A549 (cell line): Measurements from ENCODE around the gene LRP1.

Source experiments
- CEBPB ChIP-seq, 2 experiments: fragments of >200 bp in 1 of 2; sonication (Bioruptor Twin) in 1 of 2; formaldehyde crosslinking in 1 of 2; IDR thresholded peaks; 2 replicates each; pipeline ENCODE4 v1.6.1; 2012 to 2016
- CTCF ChIP-seq: fragments of >200 bp; sonication (Bioruptor Twin); formaldehyde crosslinking; IDR thresholded peaks from 3 replicates; pipeline ENCODE4 v1.5.1; 2016
- EP300 ChIP-seq, 2 experiments: fragments of >200 bp; sonication (Bioruptor Twin); formaldehyde crosslinking; IDR thresholded peaks; 2 replicates in 1 of 2; 3 replicates in 1 of 2; pipeline ENCODE4 v1.6.1; 2016 to 2017
- MAX ChIP-seq: IDR thresholded peaks from 2 replicates; pipeline ENCODE4 v1.6.1; 2012
- MAZ ChIP-seq: fragments of 150-350 bp; IDR thresholded peaks from 2 replicates; pipeline ENCODE4 v1.6.1; 2014; ENCODE audit warnings: antibody characterized with exemption, low read depth, low read length, borderline replicate concordance
- PHF8 ChIP-seq: fragments of 200-600 bp; sonication (generic); IDR thresholded peaks from 2 replicates; pipeline ENCODE4 v1.6.1; 2016; ENCODE audit warnings: low read depth, mild to moderate bottlenecking, antibody characterized with exemption, moderate library complexity, borderline replicate concordance
- POLR2A ChIP-seq: IDR thresholded peaks from 2 replicates; pipeline ENCODE4 v1.6.1; 2012; ENCODE audit warnings: mild to moderate bottlenecking, low read length
- RARB ChIP-seq: fragments of 250-450 bp; sonication (Bioruptor Pico); IDR thresholded peaks from 2 replicates; pipeline ENCODE4 v1.8.0; 2021; ENCODE audit warnings: mild to moderate bottlenecking, moderate library complexity
- RCOR1 ChIP-seq: fragments of 150-350 bp; IDR thresholded peaks from 2 replicates; pipeline ENCODE4 v1.6.1; 2014; ENCODE audit warnings: antibody characterized with exemption, low read length, low read depth
- TF ChIP-seq, protein P1 (sequence below): fragments of >200 bp; sonication (Bioruptor Twin); formaldehyde crosslinking; IDR thresholded peaks from 3 replicates; pipeline ENCODE4 v1.6.1; 2016

- TF ChIP-seq PHF8 (no peak), MAX (no peak), EP300 (IDR thresholded peaks at IDR 0.05) (no peak), MAZ (no peak), CEBPB (IDR thresholded peaks at IDR 0.05) (no peak), CTCF (no peak), POLR2A (no peak), RCOR1 (no peak), RARB (no peak)
- TF ChIP-seq, protein P1, sequence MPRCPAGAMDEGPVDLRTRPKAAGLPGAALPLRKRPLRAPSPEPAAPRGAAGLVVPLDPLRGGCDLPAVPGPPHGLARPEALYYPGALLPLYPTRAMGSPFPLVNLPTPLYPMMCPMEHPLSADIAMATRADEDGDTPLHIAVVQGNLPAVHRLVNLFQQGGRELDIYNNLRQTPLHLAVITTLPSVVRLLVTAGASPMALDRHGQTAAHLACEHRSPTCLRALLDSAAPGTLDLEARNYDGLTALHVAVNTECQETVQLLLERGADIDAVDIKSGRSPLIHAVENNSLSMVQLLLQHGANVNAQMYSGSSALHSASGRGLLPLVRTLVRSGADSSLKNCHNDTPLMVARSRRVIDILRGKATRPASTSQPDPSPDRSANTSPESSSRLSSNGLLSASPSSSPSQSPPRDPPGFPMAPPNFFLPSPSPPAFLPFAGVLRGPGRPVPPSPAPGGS = no peak
Measured at GRCh38 chr12:57153415-57153997, 25.2 kb downstream of the LRP1 start.
